ENCODE measurements around the gene FBXO27. TPM values are rescaled to one million over a fixed set of nuclear protein-coding genes. Genes with fewer than 3 reads are reported as not detected.
"Not testable (repeated sequence)": the region's sequence is repeated elsewhere in the genome, so short reads cannot be mapped to it uniquely, and the experiment has no call there.

The FBXO27 gene, protein sequence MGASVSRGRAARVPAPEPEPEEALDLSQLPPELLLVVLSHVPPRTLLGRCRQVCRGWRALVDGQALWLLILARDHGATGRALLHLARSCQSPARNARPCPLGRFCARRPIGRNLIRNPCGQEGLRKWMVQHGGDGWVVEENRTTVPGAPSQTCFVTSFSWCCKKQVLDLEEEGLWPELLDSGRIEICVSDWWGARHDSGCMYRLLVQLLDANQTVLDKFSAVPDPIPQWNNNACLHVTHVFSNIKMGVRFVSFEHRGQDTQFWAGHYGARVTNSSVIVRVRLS
- 0.38 TPM for polyA plus RNA-seq

DNA sequence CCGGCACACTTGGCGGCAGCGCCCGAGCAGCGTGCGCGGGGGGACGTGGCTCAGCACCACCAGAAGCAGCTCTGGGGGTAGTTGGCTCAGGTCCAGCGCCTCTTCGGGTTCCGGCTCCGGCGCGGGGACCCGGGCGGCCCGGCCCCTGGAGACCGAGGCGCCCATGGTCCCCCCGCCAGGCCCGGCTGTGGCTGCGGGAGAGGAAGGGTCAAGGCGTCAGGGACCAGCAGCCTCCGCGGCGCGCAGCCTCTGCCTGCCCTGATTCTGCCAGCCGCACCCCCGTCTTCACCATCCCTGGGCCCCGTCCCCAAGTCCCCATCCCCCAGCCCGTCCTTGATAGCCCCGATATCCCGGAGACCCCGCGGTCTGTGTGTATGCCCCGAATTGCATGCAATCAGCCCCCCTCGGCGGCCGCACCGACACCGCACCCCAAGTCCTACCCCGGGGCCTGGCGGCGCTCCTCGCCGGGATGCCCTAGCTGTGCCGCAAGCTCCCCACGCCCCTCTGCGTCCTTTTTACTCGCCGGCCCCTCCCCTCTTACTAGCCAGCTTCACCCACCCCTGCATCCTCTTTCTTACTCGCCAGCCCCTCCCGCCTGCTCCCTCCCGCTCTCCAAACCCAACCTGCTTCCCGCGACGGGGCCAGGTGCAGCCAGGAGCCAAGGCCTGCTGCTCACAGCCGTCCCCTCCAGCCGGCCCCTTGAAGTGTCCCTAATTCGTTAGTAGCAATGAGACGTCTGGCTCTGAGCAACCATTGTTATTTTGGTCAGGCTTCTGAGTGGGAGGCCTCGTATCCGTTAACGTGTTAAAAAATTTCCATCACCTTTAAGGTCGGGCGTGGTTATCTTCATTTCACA is at the start of gene FBXO27:
Gene FBXO27, minus strand, starts transcription at position 487 of the 856 bp plus-strand sequence. Its CDS starts 322 bp downstream, at position 165.
- H3K9me3 Mint-ChIP-seq, result no peaks in the 10 kb centered on the region
- no peaks in the 10 kb centered on the region for H3K36me3 Mint-ChIP-seq
- H3K4me1 Mint-ChIP-seq, result peaks cover 0 to 3% (median 3%) of the 10 kb centered on the region in 3 donors
- H3K27me3 Mint-ChIP-seq, result peaks cover 13% of the 10 kb centered on the region
- no peak within 1 kb of the TSS for H3K27ac Mint-ChIP-seq
- peak within 1 kb of the TSS; percentile 60 to 93 (median 81) for H3K4me3 Mint-ChIP-seq

DNA sequence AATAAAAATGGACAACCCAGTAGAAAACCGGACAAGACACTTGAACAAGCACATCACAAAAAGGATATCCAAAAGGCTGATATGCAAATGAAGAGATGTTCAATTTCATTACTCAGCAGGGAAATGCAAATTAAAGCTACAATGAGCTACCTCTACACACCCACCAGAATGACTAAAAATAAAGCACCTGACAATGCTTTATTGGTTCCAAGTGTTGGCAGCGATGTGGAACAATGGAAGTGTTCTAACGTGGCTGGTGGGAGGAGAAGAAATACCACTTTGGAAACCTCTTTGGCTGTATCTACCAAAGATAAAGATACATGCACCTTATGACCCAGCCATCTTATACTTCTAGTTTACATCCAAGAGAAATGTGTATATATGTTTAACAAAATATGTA is 48.1 kb upstream of the FBXO27 start:
- no peak overlapping the region for H3K27ac Mint-ChIP-seq
- H3K4me3 Mint-ChIP-seq, result no peak overlapping the region
- no peaks in the 10 kb centered on the region for H3K36me3 Mint-ChIP-seq
- H3K27me3 Mint-ChIP-seq, result peaks cover 42% of the 10 kb centered on the region
- peaks cover 0 to 1% (median 0%) of the 10 kb centered on the region in 3 donors for H3K9me3 Mint-ChIP-seq
- H3K4me1 Mint-ChIP-seq, result peaks cover 0 to 10% (median 3%) of the 10 kb centered on the region in 3 donors

DNA sequence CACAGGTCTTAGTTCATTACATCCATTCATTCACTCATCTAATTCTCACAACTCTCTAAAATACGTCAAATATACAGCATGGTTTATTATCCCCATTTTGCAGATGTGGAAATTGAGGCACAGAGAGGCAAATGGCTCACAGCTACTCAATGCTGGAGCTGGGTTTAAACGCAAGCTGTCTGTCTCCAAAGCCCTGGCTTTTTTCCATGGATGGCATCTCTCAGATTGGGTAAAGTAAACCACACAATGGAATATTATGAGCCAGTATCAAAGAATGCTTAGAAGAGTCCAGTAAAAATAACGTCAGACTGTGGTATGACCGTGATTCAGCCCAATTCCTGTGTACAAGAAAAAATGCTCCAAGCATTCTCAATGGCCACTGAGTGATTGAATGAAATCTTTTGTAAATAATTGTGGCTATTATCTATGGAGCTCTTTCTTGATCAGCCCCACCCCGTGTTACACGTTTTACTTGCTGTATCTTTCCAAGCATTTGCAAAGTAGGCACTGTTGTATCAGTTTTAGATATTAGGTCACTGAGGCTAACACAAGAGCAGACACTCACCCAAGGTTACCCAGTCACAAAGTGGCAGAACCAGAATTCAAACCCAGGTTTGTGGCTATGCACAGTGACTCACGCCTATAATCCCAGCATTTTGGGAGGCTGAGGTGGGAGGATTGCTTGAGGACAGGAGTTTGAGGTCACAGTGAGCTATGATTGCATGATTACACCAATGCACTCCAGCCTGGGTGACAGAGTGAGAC is 46.3 kb upstream of the FBXO27 start:
- Mint-ChIP-seq H3K27me3 (peaks cover 30% of the 10 kb centered on the region), H3K27ac (no peak overlapping the region), H3K4me1 (peaks cover 2 to 12% (median 6%) of the 10 kb centered on the region in 3 donors), H3K4me3 (no peak overlapping the region), H3K9me3 (peaks cover 0 to 1% (median 0%) of the 10 kb centered on the region in 3 donors), H3K36me3 (no peaks in the 10 kb centered on the region)

DNA sequence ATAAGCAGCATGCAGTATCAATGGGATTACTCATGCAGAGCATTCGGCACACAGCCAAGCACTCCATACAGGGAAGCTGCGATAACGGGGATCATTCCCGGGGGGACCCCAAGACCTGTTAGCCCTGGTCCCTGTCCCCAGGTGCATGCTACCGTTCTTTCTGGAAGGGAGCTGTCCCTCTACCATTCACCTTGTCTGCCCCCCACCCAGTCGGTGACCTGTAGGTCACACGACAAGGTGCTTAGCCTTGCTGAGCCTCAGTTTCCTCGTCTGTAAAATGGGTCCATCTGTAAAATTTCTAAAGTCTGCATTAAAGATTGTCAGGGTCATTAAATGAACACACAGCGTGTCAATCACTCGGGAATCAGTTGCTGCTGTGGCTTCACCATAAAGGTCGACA is 45.0 kb upstream of the FBXO27 start:
- Mint-ChIP-seq H3K27ac (no peak overlapping the region), H3K4me3 (no peak overlapping the region), H3K9me3 (peaks cover 0 to 1% (median 0%) of the 10 kb centered on the region in 3 donors), H3K4me1 (peaks cover 4 to 9% (median 6%) of the 10 kb centered on the region in 3 donors), H3K36me3 (no peaks in the 10 kb centered on the region), H3K27me3 (peaks cover 18% of the 10 kb centered on the region)

DNA sequence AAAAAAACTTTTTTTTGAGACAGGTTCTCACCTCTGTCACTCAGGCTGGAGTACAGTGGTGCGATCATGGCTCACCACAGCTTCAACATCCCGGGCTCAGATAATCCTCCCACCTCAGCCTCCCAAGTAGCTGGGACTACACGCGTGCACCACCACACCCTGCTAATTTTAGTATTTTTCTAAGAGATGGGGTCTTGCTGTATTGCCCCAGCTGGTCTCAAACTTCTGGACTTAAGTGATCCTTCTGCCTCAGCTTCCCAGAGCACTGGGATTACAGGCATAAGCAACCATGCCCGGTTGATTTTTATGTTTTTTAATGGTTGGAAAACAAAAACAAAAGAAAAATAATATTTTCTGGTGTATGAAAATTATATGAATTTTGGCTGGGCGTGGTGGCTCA is 42.6 kb upstream of the FBXO27 start:
- peaks cover 0 to 6% (median 0%) of the 10 kb centered on the region in 3 donors for H3K9me3 Mint-ChIP-seq
- H3K36me3 Mint-ChIP-seq, result no peaks in the 10 kb centered on the region
- H3K27ac Mint-ChIP-seq, result no peak overlapping the region
- peaks cover 12% of the 10 kb centered on the region for H3K27me3 Mint-ChIP-seq
- H3K4me1 Mint-ChIP-seq, result peaks cover 4 to 9% (median 6%) of the 10 kb centered on the region in 3 donors
- H3K4me3 Mint-ChIP-seq, result no peak overlapping the region

DNA sequence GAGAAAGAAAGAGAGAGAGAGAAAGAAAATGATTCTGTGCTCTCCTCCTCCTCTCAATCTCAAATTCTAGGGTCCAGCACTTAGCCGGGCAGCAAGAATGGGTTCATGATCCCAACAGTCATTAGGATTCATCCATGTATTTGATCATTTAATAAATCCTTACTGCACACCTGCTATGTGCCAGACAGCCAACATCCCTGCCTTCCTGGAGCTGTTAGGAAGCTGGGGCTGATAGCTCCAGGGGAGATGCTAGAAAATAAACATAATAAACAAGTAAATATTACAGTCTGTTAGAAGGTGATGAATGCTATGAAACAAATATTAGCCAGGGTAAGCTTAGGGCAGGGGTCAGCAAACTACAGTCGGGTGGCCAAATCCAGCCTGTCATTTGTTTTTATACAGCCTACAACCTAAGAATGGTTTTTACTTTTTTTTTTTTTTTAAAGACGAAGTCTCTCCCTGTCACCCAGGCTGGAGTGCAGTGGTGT is 41.9 kb upstream of the FBXO27 start:
- Mint-ChIP-seq H3K27me3 (peaks cover 12% of the 10 kb centered on the region), H3K27ac (no peak overlapping the region), H3K9me3 (peaks cover 0 to 6% (median 0%) of the 10 kb centered on the region in 3 donors), H3K4me3 (no peak overlapping the region), H3K4me1 (peaks cover 4 to 7% (median 6%) of the 10 kb centered on the region in 3 donors), H3K36me3 (no peaks in the 10 kb centered on the region)

DNA sequence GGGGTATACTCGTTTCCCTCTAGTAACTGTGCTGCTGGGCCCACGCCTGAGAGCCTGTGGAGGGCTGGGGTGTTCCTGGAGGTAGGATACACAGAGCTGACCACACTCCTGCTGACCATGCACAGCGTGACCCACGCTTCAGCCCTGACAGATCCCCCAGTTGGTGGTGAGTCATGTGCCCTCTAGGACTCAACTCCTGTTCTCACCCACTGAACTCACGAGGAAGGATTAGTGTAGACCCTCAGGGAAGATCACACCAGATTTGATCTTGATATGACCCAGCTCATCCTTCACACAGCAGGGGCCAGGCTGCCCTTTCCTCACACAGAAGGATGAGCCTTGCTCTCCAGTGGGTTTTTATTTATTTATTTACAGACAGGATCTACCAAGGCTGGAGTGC is 38.5 kb upstream of the FBXO27 start:
- Mint-ChIP-seq H3K4me1 (peaks cover 4 to 6% (median 5%) of the 10 kb centered on the region in 3 donors), H3K27ac (no peak overlapping the region), H3K27me3 (peaks cover 8% of the 10 kb centered on the region), H3K4me3 (no peak overlapping the region), H3K36me3 (peaks cover 1% of the 10 kb centered on the region), H3K9me3 (peaks cover 0 to 7% (median 2%) of the 10 kb centered on the region in 3 donors)

DNA sequence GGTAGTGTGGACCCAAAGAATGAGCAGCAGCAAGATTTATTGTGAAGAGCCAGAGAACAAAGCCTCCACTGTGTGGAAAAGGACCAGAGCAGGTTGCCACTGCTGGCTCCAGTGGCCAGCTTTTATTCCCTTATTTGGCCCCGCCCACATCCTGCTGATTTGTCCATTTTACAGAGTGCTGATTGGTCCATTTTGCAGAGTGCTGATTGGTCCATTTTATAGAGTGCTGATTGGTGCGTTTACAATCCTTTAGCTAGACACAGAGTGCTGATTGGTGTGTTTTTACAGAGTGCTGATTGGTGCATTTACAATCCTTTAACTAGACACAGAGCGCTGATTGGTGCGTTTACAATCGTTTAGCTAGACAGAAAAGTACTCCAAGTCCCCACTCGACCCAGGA is 35.9 kb upstream of the FBXO27 start:
- H3K4me1 Mint-ChIP-seq, H3K36me3 Mint-ChIP-seq, H3K4me3 Mint-ChIP-seq, H3K27ac Mint-ChIP-seq, H3K27me3 Mint-ChIP-seq, H3K9me3 Mint-ChIP-seq: not testable (repeated sequence)

DNA sequence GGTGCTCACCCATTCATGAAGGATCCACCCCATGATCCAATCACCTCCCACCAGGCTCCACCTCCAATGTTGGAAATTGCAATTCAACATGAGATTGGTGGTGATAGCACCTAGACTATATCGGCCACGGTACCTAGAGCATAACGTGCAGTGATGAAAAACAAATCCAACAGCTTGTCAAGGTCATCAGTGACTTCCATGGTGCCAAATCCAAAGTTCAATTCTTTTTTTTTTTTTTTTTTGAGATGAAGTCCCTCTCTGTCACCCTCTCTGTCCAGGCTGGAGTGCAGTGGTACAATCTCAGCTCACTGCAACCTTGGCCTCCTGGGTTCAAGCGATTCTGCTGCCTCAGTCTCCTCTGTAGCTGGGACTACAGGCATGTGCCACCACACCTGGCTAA is 34.8 kb upstream of the FBXO27 start:
- Mint-ChIP-seq H3K4me3 (no peak overlapping the region), H3K27me3 (peaks cover 7% of the 10 kb centered on the region), H3K27ac (no peak overlapping the region), H3K4me1 (no peaks in the 10 kb centered on the region), H3K9me3 (peaks cover 0 to 7% (median 2%) of the 10 kb centered on the region in 3 donors), H3K36me3 (peaks cover 2% of the 10 kb centered on the region)

DNA sequence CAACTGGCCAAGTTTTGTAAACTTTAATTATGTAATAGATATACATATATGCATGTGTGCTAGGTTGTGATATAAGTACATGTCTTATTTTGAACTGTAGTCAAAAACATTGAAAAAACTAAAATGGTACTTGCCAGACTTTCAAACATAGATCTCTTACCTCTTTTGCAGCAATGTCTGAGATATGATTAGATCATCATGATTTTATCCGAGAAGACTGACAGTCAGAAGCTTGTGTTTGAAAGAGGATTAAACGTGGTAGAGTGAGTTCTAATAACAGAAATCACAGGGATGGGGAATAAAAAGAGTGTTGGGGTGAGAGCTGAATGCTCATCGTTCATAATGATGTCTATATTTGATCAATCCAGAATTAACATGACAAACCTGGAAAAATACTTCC is 33.6 kb upstream of the FBXO27 start:
- Mint-ChIP-seq H3K27me3 (peaks cover 7% of the 10 kb centered on the region), H3K9me3 (peaks cover 0 to 7% (median 2%) of the 10 kb centered on the region in 3 donors), H3K36me3 (peaks cover 2% of the 10 kb centered on the region), H3K27ac (no peak overlapping the region), H3K4me1 (no peaks in the 10 kb centered on the region), H3K4me3 (no peak overlapping the region)

DNA sequence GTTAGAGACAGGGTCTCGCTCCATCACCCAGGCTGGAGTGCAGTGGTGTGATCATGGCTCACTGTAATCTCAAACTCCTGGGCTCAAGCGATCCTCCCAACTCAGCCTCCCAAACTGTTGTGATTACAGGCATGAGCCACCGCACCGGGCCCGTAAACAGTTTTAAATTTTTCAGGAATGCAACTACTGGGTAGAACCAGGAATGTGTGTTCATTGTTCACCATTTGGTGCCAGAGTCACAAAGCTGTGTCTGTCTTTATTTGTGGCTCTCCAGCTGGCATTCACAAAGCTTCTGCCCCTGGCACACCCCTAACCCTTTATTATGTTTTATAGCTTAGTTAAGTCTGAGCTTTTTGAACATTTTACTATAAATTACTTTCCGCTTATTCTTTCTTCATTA is 32.1 kb upstream of the FBXO27 start:
- H3K9me3 Mint-ChIP-seq, result peaks cover 0 to 2% (median 2%) of the 10 kb centered on the region in 3 donors
- H3K4me3 Mint-ChIP-seq, result no peak overlapping the region
- H3K4me1 Mint-ChIP-seq, result no peaks in the 10 kb centered on the region
- no peak overlapping the region for H3K27ac Mint-ChIP-seq
- H3K36me3 Mint-ChIP-seq, result peaks cover 2% of the 10 kb centered on the region
- H3K27me3 Mint-ChIP-seq, result peaks cover 5% of the 10 kb centered on the region

DNA sequence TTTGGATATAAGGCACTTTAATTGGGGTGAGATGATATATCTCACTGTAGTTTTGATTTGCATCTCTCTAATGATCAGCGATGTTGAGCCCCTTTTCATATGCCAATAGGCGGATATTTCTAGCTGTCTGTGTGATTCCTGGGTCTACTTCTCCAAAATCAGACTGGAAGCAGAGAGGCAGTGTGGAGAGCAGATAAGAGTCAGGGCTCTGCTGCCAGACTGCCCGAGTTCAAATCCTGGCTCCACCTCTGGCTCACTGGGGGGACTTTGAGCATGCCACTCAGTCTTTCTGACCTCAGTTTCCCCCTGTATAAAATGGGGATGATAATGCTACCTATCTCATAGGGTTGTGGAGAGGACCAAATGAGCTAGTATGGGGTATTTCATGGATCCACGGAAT is 27.8 kb upstream of the FBXO27 start:
- Mint-ChIP-seq H3K4me1 (no peaks in the 10 kb centered on the region), H3K36me3 (no peaks in the 10 kb centered on the region), H3K9me3 (peaks cover 0 to 5% (median 0%) of the 10 kb centered on the region in 3 donors), H3K27me3 (no peaks in the 10 kb centered on the region), H3K4me3 (no peak overlapping the region), H3K27ac (no peak overlapping the region)

DNA sequence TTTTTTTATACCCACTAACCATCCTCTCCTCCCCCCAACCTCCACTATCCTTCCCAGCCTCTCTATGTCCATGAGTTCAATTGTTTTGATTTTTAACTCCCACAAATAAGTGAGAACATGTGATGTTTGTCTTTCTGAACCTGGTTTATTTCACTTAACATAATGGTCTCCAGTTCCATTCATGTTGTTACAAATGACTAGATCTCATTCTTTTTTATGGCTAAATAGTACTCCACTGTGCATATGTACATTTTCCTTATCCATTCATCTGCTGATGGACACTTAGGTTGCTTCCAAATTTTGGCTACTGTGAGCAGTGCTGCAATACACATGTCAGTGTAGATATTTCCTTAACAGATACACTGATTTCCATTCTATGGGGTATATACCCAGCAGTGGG is 27.0 kb upstream of the FBXO27 start:
- Mint-ChIP-seq H3K36me3 (no peaks in the 10 kb centered on the region), H3K27ac (no peak overlapping the region), H3K27me3 (no peaks in the 10 kb centered on the region), H3K9me3 (peaks cover 0 to 5% (median 0%) of the 10 kb centered on the region in 3 donors), H3K4me1 (no peaks in the 10 kb centered on the region), H3K4me3 (no peak overlapping the region)

DNA sequence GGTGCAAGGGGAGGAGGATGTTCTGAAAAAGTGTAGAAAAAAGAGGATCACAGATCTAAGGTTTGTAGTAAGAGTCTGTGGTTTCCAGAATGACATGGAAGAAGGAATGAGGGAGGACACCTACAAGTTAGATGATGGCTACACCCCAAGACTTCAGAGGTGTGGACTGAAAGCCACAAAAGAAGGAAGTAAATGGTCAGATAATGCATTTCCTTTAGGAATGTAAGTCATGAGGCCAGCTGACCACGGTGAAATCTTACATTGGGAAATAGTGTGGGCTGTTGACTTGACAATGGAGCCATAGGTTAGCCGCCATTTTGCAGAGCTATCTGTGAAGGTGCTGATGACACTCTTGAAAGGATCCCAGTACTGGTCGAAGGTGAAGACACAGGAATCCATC is 25.3 kb upstream of the FBXO27 start:
- H3K36me3 Mint-ChIP-seq, result no peaks in the 10 kb centered on the region
- no peaks in the 10 kb centered on the region for H3K4me1 Mint-ChIP-seq
- H3K27me3 Mint-ChIP-seq, result no peaks in the 10 kb centered on the region
- H3K9me3 Mint-ChIP-seq, result peaks cover 0 to 5% (median 0%) of the 10 kb centered on the region in 3 donors
- no peak overlapping the region for H3K4me3 Mint-ChIP-seq
- H3K27ac Mint-ChIP-seq, result no peak overlapping the region

DNA sequence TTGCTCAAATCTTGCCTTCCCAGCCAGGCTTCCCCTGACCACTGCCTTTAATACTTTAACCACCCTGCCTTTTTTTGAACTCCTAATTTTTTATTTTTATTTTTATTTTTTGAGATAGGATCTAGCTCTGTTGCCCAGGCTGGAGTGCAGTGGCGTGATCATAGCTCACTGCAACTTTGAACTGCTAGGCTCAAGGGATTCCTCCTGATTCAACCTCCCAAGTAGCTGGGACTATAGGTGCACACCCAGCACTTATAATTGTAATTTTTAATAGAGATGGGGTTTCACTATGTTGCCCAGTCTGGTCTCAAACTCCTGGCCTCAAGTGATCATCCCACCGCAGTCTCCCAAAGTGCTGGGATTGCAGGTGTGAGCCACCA is 21.7 kb upstream of the FBXO27 start:
- Mint-ChIP-seq H3K4me3 (no peak overlapping the region), H3K4me1 (no peaks in the 10 kb centered on the region), H3K9me3 (peaks cover 0 to 4% (median 1%) of the 10 kb centered on the region in 3 donors), H3K27ac (peak overlapping the region in 1 of 3 donors; percentile 73), H3K27me3 (peaks cover 2% of the 10 kb centered on the region), H3K36me3 (no peaks in the 10 kb centered on the region)

All from IgD-negative memory B cell (primary cell).